RPMI7951 (cell line): Measurements from ENCODE around the gene LYST. TPM values are rescaled to one million over a fixed set of nuclear protein-coding genes. Genes with fewer than 3 reads are reported as not detected.
"Not testable (repeated sequence)": the region's sequence is repeated elsewhere in the genome, so short reads cannot be mapped to it uniquely, and the experiment has no call there.

Experiments
- DNase-seq: peaks from one replicate; pipeline ENCODE4 v3.0.0-alpha.2; 2012; ENCODE audit warnings: low read depth
- total RNA-seq: library from RNA; depleted of rRNA; stranded (reverse); fragments of >200 nt; shearing (Covaris generic); gene quantifications from 2 replicates; pipeline ENCODE4 v1.2.3, GENCODE V29; 2014

The LYST gene
- total RNA-seq, 1 experiment from 2014 or later = 16.9 TPM

- DNase-seq = peak; percentile 32
These were observed 46.6 kb downstream of the LYST start for GRCh38 chr1:235820061-235820460.

- no peak for DNase-seq
These were observed 48.0 kb downstream of the LYST start for GRCh38 chr1:235818632-235819136.

- DNase-seq = no peak
These were observed 49.5 kb downstream of the LYST start for GRCh38 chr1:235817101-235817728.

- no peak for DNase-seq
These were observed 56.9 kb downstream of the LYST start for GRCh38 chr1:235809688-235810397.

GRCh38 chr1:235808223-235808622 is 58.5 kb downstream of the LYST start:
- no peak for DNase-seq

- DNase-seq = no peak
These were observed 60.6 kb downstream of the LYST start for GRCh38 chr1:235806123-235806522.

- no peak for DNase-seq
These were observed 63.9 kb downstream of the LYST start for GRCh38 chr1:235802573-235803346.

- DNase-seq = no peak
These were observed 67.4 kb downstream of the LYST start for GRCh38 chr1:235799264-235799663.

- no peak for DNase-seq
These were observed 75.1 kb downstream of the LYST start for GRCh38 chr1:235791532-235792060.

- no peak for DNase-seq
These were observed 76.6 kb downstream of the LYST start for GRCh38 chr1:235790123-235790522.

- not testable (repeated sequence) for DNase-seq
These were observed 80.3 kb downstream of the LYST start for GRCh38 chr1:235786227-235786898.

- no peak for DNase-seq
These were observed 81.8 kb downstream of the LYST start for GRCh38 chr1:235784950-235785349.

GRCh38 chr1:235783148-235783776 is 83.4 kb downstream of the LYST start:
- DNase-seq = peak; percentile 43

- DNase-seq = no peak
These were observed 84.1 kb downstream of the LYST start for GRCh38 chr1:235782601-235783000.

- no peak for DNase-seq
These were observed 84.9 kb downstream of the LYST start for GRCh38 chr1:235781807-235782206.

GRCh38 chr1:235779770-235780169 is 86.9 kb downstream of the LYST start:
- no peak for DNase-seq

GRCh38 chr1:235776396-235776795 is 90.3 kb downstream of the LYST start:
- peak; percentile 18 for DNase-seq

- no peak for DNase-seq
These were observed 91.4 kb downstream of the LYST start for GRCh38 chr1:235775246-235775860.

GRCh38 chr1:235767795-235768194 is 98.9 kb downstream of the LYST start:
- no peak for DNase-seq

- DNase-seq = no peak
These were observed 99.9 kb downstream of the LYST start for GRCh38 chr1:235766794-235767285.

- no peak for DNase-seq
These were observed 102.7 kb downstream of the LYST start for GRCh38 chr1:235763962-235764361.
